ENCODE results near the gene DNAJC3. TPM values are rescaled to one million over a fixed set of nuclear protein-coding genes. Genes with fewer than 3 reads are reported as not detected.

Gene DNAJC3
- total and polyA plus RNA-seq, 2 of the 8 experiments (the other 6 are each of a cell fraction or from before 2014, with no cell fraction given), result 4.3 to 24.1 TPM

DNA sequence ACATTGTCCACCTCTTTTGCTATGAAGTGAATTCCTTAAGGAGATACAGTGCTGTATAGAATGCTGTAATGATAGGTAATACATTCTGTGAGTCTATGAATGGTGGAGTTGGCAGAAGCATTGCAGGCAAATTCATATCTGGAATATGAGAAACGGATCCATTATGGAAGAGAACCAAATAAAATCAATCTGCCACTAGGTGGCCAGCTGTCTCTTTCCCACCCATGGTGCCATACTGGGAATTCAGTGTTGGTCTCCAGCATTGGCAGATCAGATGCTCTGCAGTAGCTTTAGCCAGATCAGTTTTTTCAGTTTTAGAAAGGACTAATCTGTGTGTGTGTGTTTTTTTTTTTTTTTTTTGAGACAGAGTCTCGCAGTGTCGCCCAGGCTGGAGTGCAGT, 27.6 kb downstream of the DNAJC3 start:
- H3K36me3 ChIP-seq (ENCODE audit: control insufficient read depth in 2 of 4, insufficient read depth in 4 of 4, low read length in 3 of 4), result no peaks in the 10 kb centered on the region
- no peak overlapping the region for H2AK5ac ChIP-seq (ENCODE audit: low read depth, low read length)
- H3K23me2 ChIP-seq (ENCODE audit: low read depth, low read length), result no peaks in the 10 kb centered on the region
- H2BK20ac ChIP-seq (ENCODE audit: low read length), result no peak overlapping the region
- no peak overlapping the region for H2BK5ac ChIP-seq (ENCODE audit: low read depth, low read length)
- FAIRE-seq, result no peak
- H3K27ac ChIP-seq (ENCODE audit: low read depth, low read length), result no peak overlapping the region
- no peak overlapping the region for H3K4ac ChIP-seq (replicated peaks; ENCODE audit: insufficient read length, low read depth, low read length)
- no peak overlapping the region for H2BK120ac ChIP-seq (replicated peaks; ENCODE audit: low read depth, low read length)
- no peak overlapping the region for H3K9ac ChIP-seq (replicated peaks in 1 of 4; ENCODE audit: extremely low read depth in 1 of 4, low read depth in 3 of 4, low read length in 3 of 4)
- peaks cover 0 to 21% of the 10 kb centered on the region in 2 experiments; a peak in 1 of 4 replicates for H3K79me2 ChIP-seq (ENCODE audit: control insufficient read depth in 1 of 2, insufficient read depth in 2 of 2, low read length in 2 of 2)
- peaks cover 1 to 3% of the 10 kb centered on the region in 2 experiments for H4K20me1 ChIP-seq (replicated peaks in 1 of 2; ENCODE audit: control insufficient read depth in 1 of 2, insufficient read depth in 2 of 2, low read length in 2 of 2)
- H4K91ac ChIP-seq (replicated peaks; ENCODE audit: insufficient read length, low read length), result no peak overlapping the region
- POLR2A ChIA-PET (ENCODE audit: partially characterized antibody), result no interaction called here
- CTCF ChIA-PET (ENCODE audit: partially characterized antibody), result interaction anchor here (0.6 to 2.9 kb wide), 15 partner anchors 10 to 247 kb away, joined by 3 to 13 read pairs (median 5); no protein-coding TSS in a partner anchor
- no peaks in the 10 kb centered on the region for H3K9me3 ChIP-seq (ENCODE audit: insufficient read depth in 2 of 2, low read depth in 1 of 2, low read length in 1 of 2)
- H3K4me1 ChIP-seq (replicated peaks in 1 of 4; ENCODE audit: control insufficient read depth in 3 of 4, insufficient read depth in 4 of 4, low read length in 3 of 4), result no peaks in the 10 kb centered on the region
- H3K79me1 ChIP-seq (ENCODE audit: low read depth, low read length), result peaks cover 3% of the 10 kb centered on the region; the same call in 1 of the 2 replicates
- H3K23ac ChIP-seq (ENCODE audit: insufficient read length), result no peak overlapping the region
- no peak for DNase-seq (ENCODE audit: low read depth in 1 of 2, low spot score in 2 of 2)
- H3K18ac ChIP-seq (ENCODE audit: extremely low read depth, low read length), result no peak overlapping the region
- H3K14ac ChIP-seq (ENCODE audit: insufficient read length), result no peak overlapping the region
- no peak overlapping the region for H3K4me3 ChIP-seq (ENCODE audit: extremely low read depth in 1 of 4, insufficient read depth in 2 of 4, low read depth in 3 of 4, low read length in 4 of 4)
- TF ChIP-seq RAD21 (IDR thresholded peaks at IDR 0.05 in 1 of 2, conservative IDR thresholded peaks at IDR 0.05 in 1 of 2; ENCODE audit: low read depth in 2 of 2, low read length in 2 of 2) (peak; percentile 19 to 48; a peak in 3 of 4 replicates), CBX5 (IDR thresholded peaks at IDR 0.05; ENCODE audit: low read depth, low read length) (no peak), RNF2 (IDR thresholded peaks at IDR 0.05; ENCODE audit: borderline replicate concordance, low read depth, low read length, missing control alignments, poor library complexity, severe bottlenecking) (no peak)
- TF ChIP-seq, protein P1, sequence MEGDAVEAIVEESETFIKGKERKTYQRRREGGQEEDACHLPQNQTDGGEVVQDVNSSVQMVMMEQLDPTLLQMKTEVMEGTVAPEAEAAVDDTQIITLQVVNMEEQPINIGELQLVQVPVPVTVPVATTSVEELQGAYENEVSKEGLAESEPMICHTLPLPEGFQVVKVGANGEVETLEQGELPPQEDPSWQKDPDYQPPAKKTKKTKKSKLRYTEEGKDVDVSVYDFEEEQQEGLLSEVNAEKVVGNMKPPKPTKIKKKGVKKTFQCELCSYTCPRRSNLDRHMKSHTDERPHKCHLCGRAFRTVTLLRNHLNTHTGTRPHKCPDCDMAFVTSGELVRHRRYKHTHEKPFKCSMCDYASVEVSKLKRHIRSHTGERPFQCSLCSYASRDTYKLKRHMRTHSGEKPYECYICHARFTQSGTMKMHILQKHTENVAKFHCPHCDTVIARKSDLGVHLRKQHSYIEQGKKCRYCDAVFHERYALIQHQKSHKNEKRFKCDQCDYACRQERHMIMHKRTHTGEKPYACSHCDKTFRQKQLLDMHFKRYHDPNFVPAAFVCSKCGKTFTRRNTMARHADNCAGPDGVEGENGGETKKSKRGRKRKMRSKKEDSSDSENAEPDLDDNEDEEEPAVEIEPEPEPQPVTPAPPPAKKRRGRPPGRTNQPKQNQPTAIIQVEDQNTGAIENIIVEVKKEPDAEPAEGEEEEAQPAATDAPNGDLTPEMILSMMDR (IDR thresholded peaks at IDR 0.05; ENCODE audit: control extremely low read depth in 1 of 3, insufficient read depth in 1 of 3, low read depth in 1 of 3, low read length in 3 of 3), result peak; percentile 14 to 51 (median 25); a peak in 3 of 4 replicates
- H2AFZ ChIP-seq (ENCODE audit: low read length), result no peak overlapping the region
- H2BK12ac ChIP-seq (ENCODE audit: low read depth, low read length), result no peak overlapping the region
- no peak overlapping the region for H3K56ac ChIP-seq (replicated peaks; ENCODE audit: insufficient read length, low read depth, low read length)
- 86% methylated on average over 3 of the region's 3 CpGs; no CpG with 5 or more reads in 1 of the 2 experiments for WGBS, 2 experiments (ENCODE audit: extremely low coverage in 1 of 2, insufficient coverage in 1 of 2, insufficient read length in 1 of 2, insufficient replicate concordance in 2 of 2, low coverage in 1 of 2, low lambda C conversion rate in 2 of 2, missing lambda C conversion rate in 1 of 2)
- H4K8ac ChIP-seq (ENCODE audit: extremely low read depth, insufficient read depth, low read length), result no peak overlapping the region
- H2BK15ac ChIP-seq (ENCODE audit: low read length), result no peak overlapping the region
- H3K4me2 ChIP-seq (ENCODE audit: insufficient read depth in 1 of 2, low read depth in 2 of 2, low read length in 2 of 2), result no peak overlapping the region
- H3K27me3 ChIP-seq (replicated peaks in 1 of 4; ENCODE audit: control insufficient read depth in 3 of 4, extremely low read depth in 1 of 4, insufficient read depth in 3 of 4, low read length in 3 of 4), result no peaks in the 10 kb centered on the region
- H4K5ac ChIP-seq (ENCODE audit: insufficient read length, low read depth, low read length), result no peak overlapping the region
